B cell (primary cell): ENCODE results near the gene PDXK. TPM values are rescaled to one million over a fixed set of nuclear protein-coding genes. Genes with fewer than 3 reads are reported as not detected.

ENCODE experiments used
- ATAC-seq: fragments of 200-7000 bp; cut with Tn5 transposase; one replicate; pipeline ENCODE4 v1.10.0; 2021; ENCODE audit warnings: low read depth, mild to moderate bottlenecking, moderate number of reproducible peaks, moderate library complexity
- CTCF ChIA-PET: fragments of 350-600 bp; sonication (Branson Sonifier 250); formaldehyde crosslinking; loops from one replicate; lab custom pipeline; 2021; ENCODE audit warnings: antibody characterized with exemption, inconsistent platforms; lab: Charles Lee
- POLR2A ChIA-PET: fragments of 350-600 bp; sonication (Branson Sonifier 250); formaldehyde crosslinking; loops from one replicate; lab custom pipeline; 2021; ENCODE audit warnings: antibody characterized with exemption; lab: Charles Lee
- DNase-seq: peaks from one replicate; pipeline ENCODE4 v3.0.0; 2013
- H2AFZ ChIP-seq: 2 replicates; pipeline ENCODE4 v1.6.1; 2012; ENCODE audit warnings: mild to moderate bottlenecking, low read depth, low read length; ENCODE audit not compliant: insufficient read depth, poor library complexity, severe bottlenecking
- H3K27ac ChIP-seq, 2 donors: 1 replicate in 1 of 2; 2 replicates in 1 of 2; pipeline ENCODE4 v1.5.1; 2012 to 2013; ENCODE audit warnings: low read length in 2 of 2, mild to moderate bottlenecking in 2 of 2, moderate library complexity in 1 of 2
- H3K27me3 ChIP-seq, 4 experiments: fragments of 200-600 bp in 1 of 4; sonication (generic) in 1 of 4; replicated peaks in 1 of 4; 1 replicate in 2 of 4; 2 replicates in 2 of 4; pipeline versions ENCODE4 v1.6.1 to v1.7.0; 2013 to 2016; ENCODE audit warnings: low read length in 3 of 4, mild to moderate bottlenecking in 2 of 4, mixed read lengths in 1 of 4, moderate library complexity in 1 of 4; ENCODE audit not compliant: insufficient read depth in 4 of 4, control insufficient read depth in 3 of 4; ENCODE audit errors: control extremely low read depth in 1 of 4
- H3K36me3 ChIP-seq, 2 experiments: replicated peaks in 1 of 2; 1 replicate in 1 of 2; 2 replicates in 1 of 2; pipeline versions ENCODE4 v1.6.1 to v1.7.1; 2013; ENCODE audit warnings: low read length in 1 of 2; ENCODE audit not compliant: insufficient read depth in 2 of 2, control insufficient read depth in 1 of 2; ENCODE audit errors: control extremely low read depth in 1 of 2, extremely low read depth in 1 of 2
- H3K4me1 ChIP-seq, 2 donors: fragments of 200-600 bp in 1 of 2; sonication (generic) in 1 of 2; 1 replicate in 1 of 2; 2 replicates in 1 of 2; pipeline versions ENCODE4 v1.5.1 to v1.6.1; 2013 to 2017; ENCODE audit warnings: low read length in 2 of 2; ENCODE audit not compliant: control insufficient read depth in 2 of 2, insufficient read depth in 2 of 2
- H3K4me2 ChIP-seq: replicated peaks from 2 replicates; pipeline ENCODE3; 2012; ENCODE audit warnings: mild to moderate bottlenecking, low read depth, low read length; ENCODE audit not compliant: poor library complexity, severe bottlenecking
- H3K4me3 ChIP-seq, 5 experiments: fragments of 200-600 bp in 1 of 5; sonication (generic) in 1 of 5; 1 replicate in 3 of 5; 2 replicates in 2 of 5; pipeline versions ENCODE4 v1.5.1 to v1.7.0; 2011 to 2016; ENCODE audit warnings: low read length in 4 of 5, mild to moderate bottlenecking in 4 of 5, low read depth in 2 of 5, control low read depth in 1 of 5, moderate library complexity in 1 of 5; ENCODE audit not compliant: insufficient read depth in 1 of 5; ENCODE audit errors: control extremely low read depth in 1 of 5, extremely low read depth in 1 of 5
- H3K79me2 ChIP-seq: fragments of 200-600 bp; sonication (generic); one replicate; pipeline ENCODE4 v1.6.0; 2016; ENCODE audit warnings: low read length; ENCODE audit not compliant: control insufficient read depth, insufficient read depth
- H3K9ac ChIP-seq: fragments of 200-600 bp; sonication (generic); 2 replicates; pipeline ENCODE4 v1.6.1; 2017; ENCODE audit warnings: mild to moderate bottlenecking, low read length, moderate library complexity
- H3K9me3 ChIP-seq, 3 donors: one replicate each; pipeline versions ENCODE4 v1.6.1 to v1.7.1; 2013; ENCODE audit warnings: low read length in 2 of 3; ENCODE audit not compliant: control insufficient read depth in 2 of 3, insufficient read depth in 1 of 3; ENCODE audit errors: control extremely low read depth in 1 of 3
- H4K20me1 ChIP-seq: 2 replicates; pipeline ENCODE4 v1.6.0; 2012; ENCODE audit warnings: mild to moderate bottlenecking, low read length; ENCODE audit not compliant: insufficient read depth, control insufficient read depth, poor library complexity, severe bottlenecking
- H3K27ac Mint-ChIP-seq: one replicate; pipeline ENCODE4 v1.8.0; 2021; ENCODE audit warnings: mixed read lengths
- H3K27me3 Mint-ChIP-seq: one replicate; pipeline ENCODE4 v1.8.0; 2021; ENCODE audit warnings: mixed read lengths
- H3K4me1 Mint-ChIP-seq: one replicate; pipeline ENCODE4 v1.8.0; 2021; ENCODE audit warnings: mixed read lengths
- H3K4me3 Mint-ChIP-seq: one replicate; pipeline ENCODE4 v1.8.0; 2021; ENCODE audit warnings: mixed read lengths
- H3K9me3 Mint-ChIP-seq: one replicate; pipeline ENCODE4 v1.8.0; 2022; ENCODE audit warnings: mixed read lengths; ENCODE audit not compliant: insufficient read depth
- CTCF ChIP-seq: fragments of 200-600 bp; IDR thresholded peaks from one replicate; pipeline ENCODE4 v1.8.0; 2022; ENCODE audit warnings: antibody characterized with exemption, mild to moderate bottlenecking
- EZH2 ChIP-seq: IDR thresholded peaks from 2 replicates; pipeline ENCODE4 v1.6.1; 2012; ENCODE audit warnings: borderline replicate concordance, low read depth, mild to moderate bottlenecking, moderate library complexity, low read length; ENCODE audit not compliant: insufficient read depth, poor library complexity, severe bottlenecking
- WGBS: methylation state at CpG from one replicate; pipeline ENCODE4 v1.1.5; 2013; ENCODE audit warnings: missing lambda C conversion rate; ENCODE audit not compliant: insufficient coverage; 5-methylcytosine and 5-hydroxymethylcytosine counted together
- intact Hi-C: fragments of 100-400 bp; cut with micrococcal nuclease; formaldehyde crosslinking; loops from one replicate; pipeline ENCODE4 v1.10.0; 2022
- polyA plus RNA-seq: library from polyadenylated mRNA; depleted of rRNA; stranded (reverse); fragments of >200 nt; gene quantifications from 2 replicates; pipeline ENCODE4 v1.2.3, GENCODE V29; 2012
- total RNA-seq, 2 donors: library from RNA; stranded (reverse); fragments of 120-200 nt in 1 of 2; gene quantifications; 1 replicate in 1 of 2; 2 replicates in 1 of 2; pipeline versions ENCODE4 v1.2.3 to v1.2.4, GENCODE V29; 2013 to 2022

Gene PDXK
- total and polyA plus RNA-seq, 2 donors (not counting 1 experiment from before 2014, with no cell fraction given) = 31.1 to 102 TPM

- Histone ChIP-seq H4K20me1 (peaks cover 30% of the 10 kb centered on the region), H3K4me2 (no peak overlapping the region), H3K9me3 (no peaks in the 10 kb centered on the region), H2AFZ (no peak overlapping the region), H3K79me2 (peaks cover 42% of the 10 kb centered on the region), H3K9ac (no peak overlapping the region), H3K27me3 (no peaks in the 10 kb centered on the region), H3K36me3 (peaks cover 0 to 73% of the 10 kb centered on the region in 2 experiments), H3K4me3 (no peak overlapping the region), H3K27ac (no peak overlapping the region), H3K4me1 (peaks cover 9 to 15% of the 10 kb centered on the region in 2 donors)
- H3K4me3 Mint-ChIP-seq = no peak overlapping the region
- H3K9me3 Mint-ChIP-seq = no peaks in the 10 kb centered on the region
- WGBS = 95% methylated on average over 14 of the region's 14 CpGs
- TF ChIP-seq EZH2 (no peak), CTCF (no peak)
- no peak overlapping the region for H3K27ac Mint-ChIP-seq
- CTCF ChIA-PET = no interaction called here
- intact Hi-C loops = no loop called here
- H3K27me3 Mint-ChIP-seq = no peaks in the 10 kb centered on the region
- ATAC-seq (no peak), DNase-seq (no peak)
- POLR2A ChIA-PET = no interaction called here
- peaks cover 11% of the 10 kb centered on the region for H3K4me1 Mint-ChIP-seq
Observed at GRCh38 chr21:43794857-43795256, 75.9 kb downstream of the PDXK start.

- TF ChIP-seq CTCF = no peak
- no peak for TF ChIP-seq EZH2
- peaks cover 16% of the 10 kb centered on the region for H4K20me1 ChIP-seq
- Mint-ChIP-seq H3K4me1 (no peaks in the 10 kb centered on the region), H3K27ac (no peak overlapping the region), H3K4me3 (no peak overlapping the region), H3K9me3 (no peaks in the 10 kb centered on the region), H3K27me3 (no peaks in the 10 kb centered on the region)
- no peak overlapping the region for H3K4me2 ChIP-seq
- intact Hi-C loops = no loop called here
- H3K79me2 ChIP-seq = peaks cover 19% of the 10 kb centered on the region
- H3K4me3 ChIP-seq = no peak overlapping the region
- H3K27ac ChIP-seq = no peak overlapping the region
- DNase-seq (no peak), ATAC-seq (no peak)
- H3K9ac ChIP-seq = no peak overlapping the region
- ChIA-PET CTCF (interaction anchor here (0.7 kb wide), 1 partner anchor 134 kb away, joined by 3 read pairs; no protein-coding TSS in a partner anchor), POLR2A (no interaction called here)
- peaks cover 0 to 89% of the 10 kb centered on the region in 2 experiments for H3K36me3 ChIP-seq
- H3K4me1 ChIP-seq = no peaks in the 10 kb centered on the region
- no peaks in the 10 kb centered on the region for H3K9me3 ChIP-seq
- H3K27me3 ChIP-seq = no peaks in the 10 kb centered on the region
- 94% methylated on average over 17 of the region's 19 CpGs for WGBS
- no peak overlapping the region for H2AFZ ChIP-seq
Observed at GRCh38 chr21:43797415-43797814, 78.5 kb downstream of the PDXK start.
